Islet of Langerhans (tissue), 1 donor: ENCODE data around the gene PJVK.
"Not testable (repeated sequence)": the region's sequence is repeated elsewhere in the genome, so short reads cannot be mapped to it uniquely, and the experiment has no call there.

ENCODE experiments used
- FAIRE-seq: peaks from one replicate; lab custom pipeline; 2011; peaks lifted over from hg19 to GRCh38; lab: Jason Lieb, UNC

Gene PJVK

DNA sequence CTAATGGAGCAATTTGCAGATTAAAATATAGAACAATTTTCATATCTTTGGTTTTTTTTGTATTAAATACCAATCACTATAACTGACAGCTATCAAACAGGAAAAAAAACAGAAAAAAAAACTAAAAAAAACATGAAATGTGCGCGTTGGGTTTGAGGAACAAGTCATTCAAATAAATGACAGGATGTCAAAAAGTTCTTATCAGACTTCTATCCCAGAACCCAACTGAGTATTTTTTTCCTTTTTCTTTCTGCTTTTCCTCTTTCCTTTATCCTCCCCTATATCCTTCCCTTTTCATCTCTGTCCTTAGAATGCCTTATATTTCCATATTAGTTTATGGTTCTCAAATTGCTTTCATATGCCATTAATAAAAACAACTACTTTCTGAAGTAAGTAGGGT is 14.5 kb upstream of the PJVK start:
- no peak for FAIRE-seq

DNA sequence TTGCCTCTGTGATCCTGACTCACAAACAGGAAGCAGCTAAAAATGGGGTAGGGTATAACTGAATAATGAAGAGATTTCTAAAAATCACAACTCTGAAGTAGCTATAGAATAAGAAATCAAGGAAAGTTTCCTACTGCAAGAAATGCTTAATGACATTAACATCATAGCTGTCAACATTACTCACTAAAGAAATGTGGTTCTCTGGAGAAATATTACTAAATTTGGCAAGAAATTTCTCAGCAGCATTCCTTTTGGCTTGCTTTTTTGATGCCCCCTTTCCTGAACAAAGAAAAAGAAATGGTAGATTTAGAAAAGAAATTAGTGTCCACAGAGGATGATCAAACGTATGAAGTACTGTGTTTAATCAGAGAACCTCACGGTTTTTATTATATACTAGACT is 9.8 kb upstream of the PJVK start:
- FAIRE-seq, result no peak

DNA sequence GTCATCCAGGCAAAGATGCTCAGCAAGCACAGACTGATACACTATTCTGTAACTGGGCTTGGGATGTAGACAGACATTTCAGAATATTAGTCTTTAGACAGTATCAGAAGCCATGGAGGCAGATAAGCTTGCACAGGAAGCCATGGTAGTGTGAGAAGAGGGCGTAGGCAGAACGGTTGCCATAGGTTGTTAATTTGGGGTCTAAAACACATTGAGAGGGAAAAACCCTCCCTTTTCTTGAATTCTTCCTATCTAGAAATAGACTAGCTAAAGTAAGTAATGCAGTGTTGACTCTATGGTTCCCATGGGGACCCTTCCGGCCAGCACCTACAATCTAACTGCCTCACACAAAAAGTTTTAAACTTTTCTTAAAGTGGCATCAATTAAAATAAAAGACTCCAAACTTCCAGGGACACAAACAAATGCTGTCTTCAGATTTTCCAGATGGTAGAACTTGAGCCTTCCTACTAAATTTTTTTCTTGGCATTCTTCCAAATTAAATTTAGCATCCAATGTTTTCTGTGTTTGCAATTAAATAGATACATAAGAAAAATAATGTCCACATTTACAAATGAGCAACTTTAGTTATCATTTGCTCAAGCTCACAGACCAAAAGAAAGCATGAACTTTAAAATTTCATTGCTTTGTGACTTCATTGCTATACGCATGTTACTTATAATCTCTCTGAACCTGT is 2.1 kb upstream of the PJVK start:
- no peak for FAIRE-seq

DNA sequence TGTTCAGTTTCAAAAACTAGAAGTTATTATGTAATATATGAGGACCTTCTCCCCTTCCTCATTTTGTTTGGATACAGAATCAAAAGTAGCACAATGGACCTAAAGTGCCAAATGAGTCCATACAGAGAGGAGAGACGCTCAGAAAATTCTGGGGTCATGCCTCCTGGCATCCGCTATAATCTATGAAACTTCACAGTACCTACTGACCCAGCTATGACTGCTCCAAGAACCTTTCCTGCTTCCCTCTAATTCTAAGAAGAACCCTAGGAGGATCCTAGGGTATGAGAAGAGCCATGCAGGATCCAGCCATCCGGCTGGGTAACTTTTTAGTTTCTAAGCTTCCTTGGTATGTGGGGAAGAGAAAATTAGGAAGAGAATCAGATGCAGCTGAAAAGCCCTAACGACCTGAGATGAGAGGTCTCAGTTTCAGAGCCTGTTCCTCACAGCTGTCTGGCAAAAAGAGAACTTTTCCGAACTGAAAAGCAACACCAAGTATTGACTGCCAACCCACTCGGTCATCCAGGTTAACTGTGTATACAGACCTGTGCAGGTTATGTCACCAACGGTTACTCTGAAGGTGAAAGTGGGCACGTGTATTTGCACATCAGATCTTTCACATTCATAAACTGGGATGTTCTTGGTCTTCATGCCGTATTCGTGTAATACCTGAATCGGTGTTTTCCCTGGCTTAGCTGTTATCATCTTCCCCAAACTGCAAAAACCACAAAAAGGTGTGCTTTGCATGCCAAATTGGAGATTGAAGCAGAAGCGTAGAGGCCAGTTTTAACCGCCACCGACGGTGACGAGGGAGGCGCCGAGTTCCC is 1.3 kb upstream of the PJVK start:
- FAIRE-seq, result no peak

DNA sequence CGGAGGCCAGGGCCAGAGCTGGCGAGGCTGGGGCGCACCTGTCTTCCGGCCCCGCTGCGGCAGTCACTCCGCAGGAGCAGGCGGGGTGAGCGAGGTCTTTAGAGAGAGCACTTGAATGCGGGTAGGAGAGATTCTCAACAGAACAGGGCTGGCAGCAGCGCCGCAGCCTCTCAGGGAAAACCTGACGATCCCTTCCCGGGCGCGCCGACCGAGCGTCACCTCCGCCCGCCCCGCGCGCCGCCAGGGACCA is 729 bp upstream of the PJVK start:
- no peak for FAIRE-seq

DNA sequence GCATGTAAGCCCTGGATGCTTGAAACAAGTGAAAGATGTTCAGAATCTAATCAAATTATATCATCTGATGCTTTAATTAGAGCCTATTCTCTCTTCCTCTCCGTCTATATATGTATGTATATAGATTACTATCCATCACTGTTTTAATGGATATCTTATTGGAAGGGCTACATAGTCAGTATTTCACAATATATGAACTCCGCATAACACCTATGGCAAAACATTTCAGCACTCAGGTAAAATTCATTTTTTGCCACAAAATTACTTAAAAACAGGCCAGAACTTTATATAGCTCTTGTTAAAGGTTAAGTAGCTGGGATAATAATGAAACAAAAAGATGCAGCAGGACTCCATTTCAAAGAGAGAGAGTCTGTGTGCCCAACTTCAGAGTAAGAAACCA is 1.2 kb downstream of the PJVK start:
- no peak for FAIRE-seq

DNA sequence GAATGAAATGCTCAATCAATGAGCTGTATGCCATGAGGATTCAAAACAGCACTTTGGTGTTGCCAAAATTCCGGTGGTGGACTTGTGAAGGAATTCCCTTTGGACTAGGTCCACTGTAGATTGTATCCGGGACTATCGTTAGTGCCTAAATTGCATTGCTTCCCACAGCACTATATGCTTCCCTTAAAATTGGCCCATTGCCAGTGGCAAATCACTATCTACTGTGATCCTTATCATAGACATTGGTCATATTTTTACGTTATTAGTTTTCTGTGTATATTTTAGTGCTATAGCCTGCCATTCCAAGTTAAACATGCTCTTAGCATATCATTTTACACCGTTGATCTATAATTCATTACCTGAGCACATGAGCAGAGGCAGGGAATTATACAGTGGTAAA is 1.7 kb downstream of the PJVK start:
- FAIRE-seq, result no peak

DNA sequence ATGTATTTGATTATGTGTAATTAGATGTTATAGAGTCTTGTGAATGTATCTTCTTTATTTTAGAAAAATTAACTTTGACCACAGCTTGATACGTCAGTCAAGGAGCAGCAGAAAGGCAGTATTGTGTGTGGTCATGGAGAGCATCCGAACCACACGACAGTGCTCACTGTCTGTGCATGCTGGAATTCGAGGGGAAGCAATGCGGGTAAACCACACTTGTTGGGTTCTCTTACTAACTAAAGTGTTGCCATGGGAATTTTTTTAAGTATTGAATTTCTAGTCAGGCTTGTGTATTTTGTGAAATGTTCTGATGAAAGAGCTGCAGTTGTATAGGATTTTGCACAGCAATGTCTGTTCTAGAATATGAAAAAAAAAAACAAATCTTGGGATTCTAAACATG is 4.8 kb downstream of the PJVK start:
- no peak for FAIRE-seq

DNA sequence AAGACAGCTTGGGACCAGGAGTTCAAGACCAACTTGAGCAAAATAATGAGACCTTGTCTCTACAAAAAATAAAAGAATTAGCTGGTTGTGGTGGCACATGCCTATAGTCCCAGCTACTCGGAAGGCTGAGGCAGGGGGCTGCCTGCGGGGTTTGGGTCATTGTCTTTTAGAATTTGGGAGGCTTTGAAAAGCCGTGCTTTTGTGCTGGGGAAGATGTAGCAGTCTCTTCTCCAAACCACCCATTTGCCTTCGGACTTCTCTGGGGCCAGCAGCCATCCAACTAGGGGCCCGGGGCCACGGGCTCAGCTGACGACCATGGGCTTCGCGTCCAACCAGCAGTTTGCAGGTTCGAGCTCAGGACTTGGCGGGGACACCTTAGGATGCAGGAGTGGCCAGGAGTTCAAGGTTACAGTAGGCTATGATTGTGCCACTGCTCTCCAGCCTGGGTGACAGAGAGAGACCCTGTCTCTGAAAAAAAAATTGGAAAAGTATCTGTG is 6.3 kb downstream of the PJVK start:
- FAIRE-seq, result no peak

DNA sequence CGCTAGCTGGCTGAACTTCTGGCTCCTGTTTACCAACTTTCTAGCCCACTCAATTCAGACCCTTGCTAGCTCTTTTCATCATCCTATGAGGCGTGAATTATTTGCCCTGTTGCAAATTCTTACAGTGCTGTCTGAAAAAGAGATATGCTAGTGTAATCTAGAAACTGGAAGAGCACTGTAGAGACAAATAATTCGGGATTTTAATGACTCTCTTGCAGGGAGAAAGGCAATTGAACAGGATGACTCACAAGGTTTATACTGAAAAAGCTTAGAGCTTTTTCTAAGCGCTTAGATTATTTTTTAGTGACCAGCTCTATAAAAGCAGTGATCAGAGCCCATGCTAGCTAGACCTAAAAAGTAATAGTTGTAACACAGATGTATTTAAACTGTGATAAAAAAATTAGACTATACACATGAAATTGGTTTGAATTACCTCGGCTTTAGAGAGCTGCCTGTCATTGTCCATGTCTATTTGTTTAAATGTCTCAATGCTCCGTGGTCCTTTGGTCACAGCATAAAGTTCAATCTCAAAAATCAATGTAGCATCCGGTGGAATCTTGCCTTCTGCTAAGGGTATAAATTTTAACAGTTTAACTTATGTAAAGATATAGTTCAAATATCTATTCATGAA is 18.2 kb downstream of the PJVK start:
- no peak for FAIRE-seq

DNA sequence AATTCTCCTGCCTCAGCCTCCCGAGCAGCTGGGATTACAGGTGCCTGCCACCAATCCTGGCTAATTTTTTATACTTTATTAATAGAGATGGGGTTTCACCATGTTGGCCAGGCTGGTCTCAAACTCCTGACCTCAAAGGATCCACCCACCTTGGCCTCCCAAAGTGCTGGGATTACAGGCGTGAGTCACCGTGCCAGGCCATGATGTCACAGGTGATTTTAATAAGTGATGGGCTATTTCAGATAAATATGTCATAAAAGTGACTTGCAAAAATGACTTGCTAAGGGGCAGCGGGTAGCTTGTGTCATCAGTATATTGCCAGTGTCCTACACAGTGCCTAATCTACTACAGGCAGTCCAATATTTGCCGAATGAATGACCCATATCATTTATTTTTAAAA is 20.1 kb downstream of the PJVK start:
- not testable (repeated sequence) for FAIRE-seq

DNA sequence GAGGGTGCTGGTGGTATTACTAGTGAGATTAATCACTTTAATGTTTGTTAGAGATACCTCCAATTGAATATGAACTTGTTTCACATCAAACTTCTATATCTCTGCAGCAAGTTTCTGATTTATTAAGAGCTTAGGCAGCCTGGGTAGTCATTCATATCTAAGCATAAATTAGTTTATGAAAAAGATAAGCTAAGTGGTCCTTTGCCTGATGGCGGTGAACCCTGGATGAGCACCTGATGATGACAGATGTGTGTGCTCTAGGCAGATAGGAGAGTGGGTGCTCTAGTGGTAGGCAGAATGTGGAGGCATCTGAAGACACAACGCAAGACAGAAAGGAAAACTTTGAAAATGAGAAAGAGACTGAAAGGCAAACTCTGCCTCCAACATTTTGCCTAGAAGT is 22.2 kb downstream of the PJVK start:
- FAIRE-seq, result no peak

DNA sequence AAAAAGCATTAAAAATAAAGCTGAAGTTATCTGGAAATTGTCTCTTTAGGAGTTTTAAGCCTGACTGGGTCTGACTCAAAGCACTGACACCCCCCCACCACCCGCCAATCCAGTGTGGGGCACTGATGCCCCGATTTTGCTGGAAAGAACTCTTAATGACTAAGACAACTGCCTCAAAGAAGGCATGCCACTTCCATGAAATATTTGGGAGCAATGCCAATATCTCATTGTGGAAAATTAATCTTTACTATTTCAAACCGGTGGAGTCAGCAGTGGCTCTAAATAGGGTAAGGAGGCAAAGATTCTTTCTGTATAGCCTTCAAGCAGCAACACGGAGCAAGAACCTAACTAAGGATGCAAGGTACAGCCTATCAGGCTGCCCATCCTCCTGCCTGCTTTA is 22.8 kb downstream of the PJVK start:
- FAIRE-seq, result no peak

DNA sequence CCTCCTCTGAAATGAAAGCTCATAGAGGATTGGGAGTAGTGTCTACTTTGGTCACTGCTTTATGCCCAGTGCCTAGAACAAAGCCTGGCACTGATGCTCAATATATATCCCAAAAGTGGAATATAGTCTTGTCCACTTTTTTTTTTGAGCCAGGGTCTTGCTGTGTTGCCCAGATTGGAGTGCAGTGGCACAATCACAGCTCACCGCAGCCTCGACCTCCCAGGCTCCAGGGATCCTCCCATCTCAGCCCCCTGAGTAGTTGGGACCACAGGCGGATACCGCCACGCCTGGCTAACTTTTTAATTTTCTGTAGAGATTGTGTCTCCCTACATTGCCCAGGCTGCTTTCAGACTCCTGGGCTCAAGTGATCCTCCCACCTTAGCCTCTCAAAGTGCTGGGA is 23.4 kb downstream of the PJVK start:
- no peak for FAIRE-seq

DNA sequence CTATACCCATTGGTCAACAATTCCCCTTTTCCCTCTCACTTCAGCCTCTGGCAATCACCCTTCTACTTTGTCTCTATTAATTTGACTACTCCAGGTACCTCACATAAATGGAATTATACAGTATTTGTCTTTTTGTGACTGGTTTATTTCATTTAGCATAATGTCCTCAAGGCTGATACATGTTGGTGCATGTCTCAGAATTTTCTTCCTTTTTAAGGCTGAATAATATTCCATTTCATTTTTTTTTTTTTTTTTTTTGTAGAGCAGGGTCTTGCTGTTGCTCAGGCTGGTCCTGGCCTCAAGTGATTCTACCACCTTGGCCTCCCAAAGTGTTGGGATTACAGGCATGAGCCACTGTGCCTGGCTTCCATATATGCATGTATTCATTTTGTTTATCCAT is 25.3 kb downstream of the PJVK start:
- no peak for FAIRE-seq

DNA sequence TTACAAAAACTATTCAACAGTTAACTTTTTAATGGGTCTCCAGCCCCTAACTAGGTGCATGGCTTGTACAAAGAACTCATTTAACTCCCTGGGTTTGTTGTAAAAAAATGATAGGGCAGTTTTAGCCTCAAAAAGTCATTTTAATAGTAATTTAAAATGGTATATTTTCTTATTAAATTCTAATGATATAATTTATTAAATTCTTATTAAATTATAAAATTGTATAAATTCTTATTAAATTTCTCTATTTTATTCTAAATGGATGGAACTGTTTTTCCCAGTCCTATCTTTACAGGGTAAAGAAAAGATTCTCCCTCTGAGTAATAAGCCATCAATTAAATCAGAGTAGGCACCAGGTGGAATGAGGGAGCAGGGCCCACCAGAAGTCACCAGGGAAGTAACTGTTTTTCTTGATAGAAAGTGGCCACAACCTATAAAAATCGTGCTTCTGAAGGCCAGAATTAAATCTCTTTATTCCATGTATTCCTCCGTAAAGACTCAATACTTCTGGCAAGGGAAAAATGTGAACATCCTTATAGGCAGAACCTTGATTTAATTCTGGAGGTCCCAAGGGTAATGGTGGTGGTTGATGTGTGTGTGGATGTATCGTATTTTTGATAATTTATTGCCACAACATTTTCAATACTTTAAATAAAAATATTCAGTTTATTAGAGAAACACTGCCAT is 26.4 kb downstream of the PJVK start:
- FAIRE-seq, result no peak

DNA sequence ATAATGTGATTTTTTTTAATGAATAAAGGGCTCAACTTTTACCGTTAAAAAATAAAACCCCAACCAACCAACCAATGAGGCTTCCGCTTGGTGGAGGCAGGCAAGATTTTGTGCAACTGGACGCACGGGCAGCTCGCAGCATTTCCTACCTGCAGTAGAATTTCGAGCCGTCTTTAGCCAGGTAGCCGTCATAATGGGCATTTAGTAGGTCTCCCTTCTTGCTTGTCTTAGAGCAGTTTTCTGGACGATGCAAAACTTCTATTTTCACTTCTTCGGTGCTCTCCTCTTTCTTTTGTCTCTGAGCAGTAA is 26.9 kb downstream of the PJVK start:
- FAIRE-seq, result no peak

DNA sequence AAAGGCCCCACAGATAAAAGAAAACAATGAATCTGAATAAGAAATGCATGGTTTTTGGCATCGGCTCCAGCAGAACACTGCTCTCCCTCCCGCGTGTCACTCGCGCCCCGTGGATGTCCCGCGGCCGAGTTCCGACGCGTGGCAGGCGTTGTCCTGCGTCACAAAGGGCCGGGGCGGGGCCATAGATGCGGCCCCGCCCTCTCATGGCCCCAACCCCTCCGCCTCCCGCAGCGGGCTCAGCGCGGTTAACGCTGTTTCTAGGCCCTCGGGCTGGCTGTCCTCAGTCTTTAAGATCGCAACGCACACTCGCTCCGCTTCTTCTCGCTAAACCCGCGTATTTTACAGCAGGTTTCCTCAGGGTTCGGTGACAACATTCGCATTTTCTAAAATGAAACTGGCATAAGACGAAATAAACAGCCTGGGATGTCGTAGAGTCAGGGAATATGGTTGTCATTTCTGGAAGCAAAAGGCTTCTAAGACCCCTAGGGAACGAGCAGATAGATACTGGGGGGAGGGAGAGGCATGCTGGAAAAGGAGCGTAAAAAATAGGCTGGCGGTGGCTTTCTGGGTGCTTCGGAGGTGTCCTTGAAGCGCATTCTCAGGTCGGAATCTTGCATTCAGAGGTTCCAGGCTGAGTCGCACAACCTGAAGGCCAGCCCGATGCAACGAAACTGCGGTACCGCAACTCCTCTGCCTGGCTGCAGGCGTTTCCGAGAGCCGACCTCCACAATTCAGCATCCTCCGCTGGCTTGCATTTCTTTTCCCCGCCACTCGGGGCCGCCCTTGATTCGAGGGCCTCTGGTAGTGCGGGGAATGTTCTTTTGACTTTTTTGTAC is 27.5 kb downstream of the PJVK start, which contains the start of gene FKBP7:
Gene FKBP7 (minus strand): TSS at position 162 of the 836 bp plus-strand sequence. CDS start 101 bp downstream, at position 61.
- FAIRE-seq, result no peak

DNA sequence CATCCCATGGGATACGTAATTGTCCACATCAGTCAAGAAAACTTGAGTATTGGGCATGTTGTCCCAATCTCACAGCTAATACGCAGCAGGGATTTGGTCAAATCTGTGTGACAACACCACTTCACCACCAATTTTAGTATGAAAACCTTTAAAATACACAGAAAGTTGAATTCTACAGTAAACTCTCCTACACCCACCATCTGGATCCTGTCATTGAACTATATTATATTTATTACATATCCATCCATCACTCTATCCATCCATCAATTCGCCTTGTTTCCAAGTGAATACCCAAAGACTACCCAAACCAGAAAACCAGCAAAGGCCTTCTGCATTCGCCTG is 28.1 kb downstream of the PJVK start:
- FAIRE-seq, result peak; percentile 27

DNA sequence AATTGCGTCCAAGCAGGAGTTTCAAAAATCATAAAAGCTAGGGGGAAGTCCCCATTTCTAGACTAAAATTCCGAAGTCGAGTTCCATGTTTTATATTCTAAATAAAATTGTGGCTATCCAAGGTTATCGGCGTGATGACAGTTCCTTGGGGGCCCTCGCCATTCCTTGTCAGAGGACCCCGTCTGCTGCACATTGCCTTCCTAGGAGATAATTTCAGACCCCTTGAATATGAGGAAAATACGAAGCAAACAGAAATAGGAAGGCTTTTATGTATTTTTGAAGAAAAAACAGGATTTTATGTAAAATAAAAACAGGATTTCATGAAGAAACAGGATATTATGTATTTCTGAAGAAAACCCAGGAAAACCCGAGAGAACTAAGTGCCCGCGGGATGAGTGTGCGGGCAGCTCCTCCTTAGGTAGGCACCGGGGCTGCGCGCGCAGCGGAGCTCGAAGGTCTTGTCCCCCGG is 28.6 kb downstream of the PJVK start:
- no peak for FAIRE-seq

DNA sequence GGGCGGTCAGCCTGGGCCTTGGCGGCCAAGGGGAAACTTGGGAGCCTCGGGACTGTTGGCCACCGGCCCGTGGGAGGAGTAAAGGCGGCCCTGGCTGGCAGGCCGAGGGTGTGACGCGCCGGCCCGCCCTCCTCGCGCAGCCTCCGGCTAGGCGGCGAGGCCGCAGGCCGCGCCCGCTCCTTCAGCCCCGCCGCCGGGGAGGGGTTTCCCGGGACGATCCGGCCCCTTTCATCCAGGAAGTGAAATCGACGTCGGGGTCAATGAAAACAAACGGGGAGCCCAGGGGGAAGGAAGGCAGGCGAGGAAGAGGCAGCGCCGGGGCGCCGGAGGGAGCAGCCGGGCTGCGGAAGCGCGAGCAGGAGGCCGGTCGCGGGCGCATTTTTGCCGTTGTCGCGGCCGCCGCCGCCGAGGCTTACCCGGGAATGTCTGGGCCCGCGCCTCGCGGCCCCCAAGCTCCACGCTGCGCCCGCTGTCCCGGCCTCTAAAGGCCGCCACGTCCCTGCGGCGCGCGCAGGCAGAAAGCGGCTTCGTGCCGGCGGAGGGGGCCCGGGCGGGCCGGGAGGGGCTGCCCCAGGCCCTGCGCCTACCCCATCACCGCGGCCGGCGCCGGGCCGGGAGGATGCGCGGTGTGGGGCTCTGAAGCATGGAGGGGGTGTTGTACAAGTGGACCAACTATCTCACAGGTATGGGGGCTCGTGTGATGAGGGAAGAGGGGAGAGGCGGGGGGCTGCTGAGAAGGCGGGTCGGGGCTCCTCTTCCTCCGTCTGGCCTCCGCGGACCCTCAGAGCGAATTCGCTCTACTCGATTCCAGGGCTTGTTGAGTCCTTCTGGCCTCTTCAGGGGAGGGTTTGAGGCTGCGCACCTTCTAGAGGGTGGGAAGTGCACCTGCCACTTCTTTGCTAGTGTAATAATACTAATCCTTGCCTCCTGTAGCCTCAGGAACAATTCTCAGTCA is 29.3 kb downstream of the PJVK start, which contains the start of gene PLEKHA3:
Gene PLEKHA3 (plus strand): TSS at position 231 of the 955 bp plus-strand sequence. CDS start 413 bp downstream, at position 644.
- FAIRE-seq, result no peak
